ENCODE results near the gene POMP.
A peak's percentile ranks its signal among the peaks of the same experiment; 100 is the strongest.

- TF ChIP-seq CTCF (conservative IDR thresholded peaks at IDR 0.05; ENCODE audit: low read depth, low read length) (no peak), RAD21 (IDR thresholded peaks at IDR 0.05; ENCODE audit: low read length) (peak; percentile 25; the same call in 1 of the 2 replicates), RCOR1 (IDR thresholded peaks at IDR 0.05; ENCODE audit: insufficient replicate concordance, low read length) (no peak), POLR2A (IDR thresholded peaks at IDR 0.05; ENCODE audit: low read depth, low read length) (peak; percentile 97), CEBPB (IDR thresholded peaks at IDR 0.05; ENCODE audit: low read depth, low read length) (peak; percentile 53), NFE2L2 (IDR thresholded peaks at IDR 0.05; ENCODE audit: low read depth, low read length) (peak; percentile 47; the same call in 1 of the 2 replicates), MAFK (IDR thresholded peaks at IDR 0.05; ENCODE audit: low read depth, low read length) (no peak), RFX5 (IDR thresholded peaks at IDR 0.05; ENCODE audit: low read depth, low read length) (no peak), MXI1 (IDR thresholded peaks at IDR 0.05; ENCODE audit: borderline replicate concordance, low read depth, low read length) (0 out of 2 replicates have a peak, but pooled peaks have one; percentile 35)
Measured at GRCh38 chr13:28658796-28659620, at the start of gene POMP.

Data from IMR-90 (cell line).